GM23248 (cell line): Measurements from ENCODE around the gene STK40. TPM values are rescaled to one million over a fixed set of nuclear protein-coding genes. Genes with fewer than 3 reads are reported as not detected.

Experiments used
- DNase-seq: peaks from one replicate; pipeline ENCODE4 v3.0.0-alpha.2; 2015
- H2AFZ ChIP-seq: fragments of 200-600 bp; sonication (generic); 2 replicates; pipeline ENCODE4 v1.6.1; 2016; ENCODE audit warnings: antibody characterized with exemption
- H3F3A ChIP-seq: fragments of 200-600 bp; sonication (generic); 2 replicates; pipeline ENCODE4 v1.6.1; 2016; ENCODE audit warnings: mild to moderate bottlenecking, antibody characterized with exemption, mixed run types; ENCODE audit not compliant: insufficient read depth
- H3K27ac ChIP-seq: fragments of 200-600 bp; sonication (generic); 2 replicates; pipeline ENCODE4 v1.5.1; 2016; ENCODE audit warnings: mild to moderate bottlenecking
- H3K27me3 ChIP-seq: fragments of 200-600 bp; sonication (generic); replicated peaks from 2 replicates; pipeline ENCODE4 v1.6.1; 2016; ENCODE audit warnings: mild to moderate bottlenecking; ENCODE audit not compliant: insufficient read depth
- H3K36me3 ChIP-seq: fragments of 200-600 bp; sonication (generic); 2 replicates; pipeline ENCODE4 v1.6.1; 2016; ENCODE audit warnings: low read depth, mild to moderate bottlenecking
- H3K4me1 ChIP-seq: fragments of 200-600 bp; sonication (generic); 2 replicates; pipeline ENCODE4 v1.6.1; 2016; ENCODE audit warnings: mild to moderate bottlenecking; ENCODE audit not compliant: insufficient read depth
- H3K4me2 ChIP-seq: fragments of 200-600 bp; sonication (generic); one replicate; pipeline ENCODE4 v1.6.1; 2016; ENCODE audit warnings: mild to moderate bottlenecking; ENCODE audit not compliant: unreplicated experiment
- H3K4me3 ChIP-seq: fragments of 200-600 bp; sonication (generic); 2 replicates; pipeline ENCODE4 v1.5.1; 2016; ENCODE audit warnings: mild to moderate bottlenecking
- H3K79me2 ChIP-seq: fragments of 200-600 bp; sonication (generic); 2 replicates; pipeline ENCODE4 v1.6.1; 2016; ENCODE audit warnings: mild to moderate bottlenecking; ENCODE audit not compliant: insufficient read depth
- H3K9ac ChIP-seq: fragments of 200-600 bp; sonication (generic); 2 replicates; pipeline ENCODE4 v1.6.1; 2016; ENCODE audit warnings: mild to moderate bottlenecking
- H3K9me2 ChIP-seq: fragments of 200-600 bp; sonication (generic); 2 replicates; pipeline ENCODE4 v1.6.1; 2016; ENCODE audit warnings: mixed run types, mild to moderate bottlenecking, moderate library complexity; ENCODE audit not compliant: insufficient read depth
- H3K9me3 ChIP-seq: fragments of 200-600 bp; sonication (generic); one replicate; pipeline ENCODE4 v1.6.1; 2017; ENCODE audit warnings: low read depth
- H4K20me1 ChIP-seq: fragments of 200-600 bp; sonication (generic); 2 replicates; pipeline ENCODE4 v1.6.0; 2016; ENCODE audit not compliant: insufficient read depth
- EZH2 ChIP-seq: fragments of 200-600 bp; sonication (generic); IDR thresholded peaks from 2 replicates; pipeline ENCODE4 v1.6.1; 2018; ENCODE audit warnings: antibody characterized with exemption, mild to moderate bottlenecking; ENCODE audit not compliant: insufficient read depth, poor library complexity, severe bottlenecking
- EZH2phosphoT487 ChIP-seq: fragments of 200-600 bp; sonication (generic); IDR thresholded peaks from 2 replicates; pipeline ENCODE4 v1.6.1; 2018; ENCODE audit warnings: antibody characterized with exemption, moderate library complexity, mild to moderate bottlenecking, low read depth; ENCODE audit not compliant: insufficient read depth
- WGBS, 2 experiments: methylation state at CpG; one replicate each; pipeline ENCODE4 v1.1.6; 2015 to 2017; ENCODE audit warnings: low lambda C conversion rate in 2 of 2, low coverage in 1 of 2; ENCODE audit errors: missing lambda C conversion rate in 2 of 2; 5-methylcytosine and 5-hydroxymethylcytosine counted together
- in situ Hi-C: fragments of 300-500 bp; cut with MboI; formaldehyde crosslinking; loops from 2 replicates; pipeline ENCODE4 v1.15.0; 2020
- polyA plus RNA-seq: library from polyadenylated mRNA; unstranded; fragments of >200 nt; fragmentation: Nextera tagmentation; extraction: Ambion mirVana; gene quantifications from 2 replicates; pipeline ENCODE4 v1.2.1, GENCODE V29; 2016
- total RNA-seq: library from RNA; depleted of rRNA; stranded (reverse); fragments of >200 nt; shearing (Covaris generic); gene quantifications from 2 replicates; pipeline ENCODE4 v1.2.3, GENCODE V29; 2014

STK40 gene
- total and polyA plus RNA-seq, 2 experiments from 2014 or later: 11.1 to 16.2 TPM

DNA sequence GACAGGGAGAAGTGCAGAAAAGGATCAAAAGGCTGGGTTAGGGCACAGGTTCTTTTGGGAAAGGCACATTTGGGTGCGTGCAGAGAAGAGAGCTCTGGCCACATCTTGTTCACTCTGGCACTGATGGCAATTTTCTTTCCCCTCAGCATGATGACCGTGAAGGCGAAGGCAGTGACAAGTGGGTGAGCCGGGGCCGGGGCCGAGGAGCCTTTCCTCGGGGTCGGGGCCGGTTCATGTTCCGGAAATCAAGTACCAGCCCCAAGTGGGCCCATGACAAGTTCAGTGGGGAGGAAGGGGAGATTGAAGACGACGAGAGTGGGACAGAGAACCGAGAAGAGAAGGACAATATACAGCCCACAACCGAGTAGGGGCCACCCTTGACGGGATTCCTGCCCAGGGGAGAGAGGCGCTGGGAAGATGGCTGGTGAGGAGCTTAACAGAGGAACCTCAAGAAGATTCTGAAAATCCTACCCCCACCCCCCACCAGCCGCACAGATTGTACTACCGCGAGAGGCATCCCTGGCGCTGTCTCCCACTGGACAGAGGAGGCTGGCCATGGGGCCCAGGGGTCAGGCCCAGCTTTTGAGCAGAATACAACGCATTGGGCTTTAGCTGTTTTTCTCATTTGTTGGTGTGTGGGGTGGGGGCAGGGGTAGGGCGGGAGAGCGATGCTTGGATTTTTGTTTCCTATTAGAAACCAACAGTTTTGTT is 81.9 kb downstream of the STK40 start:
- WGBS, 2 experiments: 89 to 94% methylated on average over 23 of the region's 23 CpGs
- Histone ChIP-seq H3K9me2 (no peaks in the 10 kb centered on the region), H3K9ac (no peak overlapping the region), H3K27me3 (no peaks in the 10 kb centered on the region), H3K4me3 (no peak overlapping the region), H3K79me2 (peaks cover 48% of the 10 kb centered on the region), H3F3A (peaks cover 43% of the 10 kb centered on the region), H3K4me1 (peaks cover 18% of the 10 kb centered on the region), H3K9me3 (no peaks in the 10 kb centered on the region), H3K4me2 (no peak overlapping the region), H4K20me1 (no peaks in the 10 kb centered on the region; the same call in 1 of the 2 replicates), H3K27ac (no peak overlapping the region), H3K36me3 (peaks cover 30% of the 10 kb centered on the region), H2AFZ (no peak overlapping the region)
- DNase-seq: no peak
- TF ChIP-seq EZH2phosphoT487 (no peak), EZH2 (no peak)
- in situ Hi-C loops: no loop called here

GRCh38 chr1:36303244-36303643 is 82.5 kb downstream of the STK40 start:
- Histone ChIP-seq H2AFZ (no peak overlapping the region), H3K4me3 (no peak overlapping the region), H3K4me2 (no peak overlapping the region), H3K79me2 (peaks cover 51% of the 10 kb centered on the region), H3K9me2 (no peaks in the 10 kb centered on the region), H3K9me3 (no peaks in the 10 kb centered on the region), H3K27me3 (no peaks in the 10 kb centered on the region), H4K20me1 (no peaks in the 10 kb centered on the region; the same call in 1 of the 2 replicates), H3K27ac (no peak overlapping the region), H3K9ac (no peak overlapping the region), H3F3A (peaks cover 47% of the 10 kb centered on the region), H3K36me3 (peaks cover 30% of the 10 kb centered on the region), H3K4me1 (peaks cover 18% of the 10 kb centered on the region)
- no peak for TF ChIP-seq EZH2phosphoT487
- TF ChIP-seq EZH2: no peak
- in situ Hi-C loops: no loop called here
- 61 to 72% methylated on average over 5 of the region's 5 CpGs for WGBS, 2 experiments
- DNase-seq: no peak

DNA sequence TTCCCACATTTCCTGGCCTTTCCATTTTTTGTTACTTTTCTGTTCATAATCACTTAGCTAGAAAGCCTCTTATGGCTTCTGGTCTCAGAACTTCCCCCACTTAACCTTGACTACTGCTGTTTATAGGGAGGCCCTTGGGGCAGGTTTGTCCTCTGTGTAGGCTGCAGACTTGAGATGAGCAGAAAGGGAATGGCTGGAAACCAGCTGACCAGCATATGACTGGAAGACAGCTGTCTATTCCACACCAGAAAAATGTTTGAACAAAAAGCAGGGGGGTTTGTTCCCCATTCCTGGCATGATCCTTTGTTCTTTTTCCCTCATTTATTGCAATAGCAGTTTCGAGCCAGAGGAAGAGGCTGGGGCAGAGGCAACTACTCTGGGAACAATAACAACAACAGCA is 84.5 kb downstream of the STK40 start:
- H4K20me1 ChIP-seq: no peaks in the 10 kb centered on the region; the same call in 1 of the 2 replicates
- no peak for DNase-seq
- H3K4me2 ChIP-seq: no peak overlapping the region
- H3K79me2 ChIP-seq: peaks cover 56% of the 10 kb centered on the region
- H3K9me3 ChIP-seq: no peaks in the 10 kb centered on the region
- H2AFZ ChIP-seq: no peak overlapping the region
- no peak overlapping the region for H3K9ac ChIP-seq
- peaks cover 47% of the 10 kb centered on the region for H3K36me3 ChIP-seq
- H3K4me1 ChIP-seq: peaks cover 13% of the 10 kb centered on the region
- H3F3A ChIP-seq: peaks cover 57% of the 10 kb centered on the region
- H3K27ac ChIP-seq: no peak overlapping the region
- in situ Hi-C loops: no loop called here
- H3K9me2 ChIP-seq: no peaks in the 10 kb centered on the region
- no peaks in the 10 kb centered on the region for H3K27me3 ChIP-seq
- WGBS, 2 experiments: 14 to 21% methylated on average over 1 of the region's 1 CpG
- TF ChIP-seq EZH2phosphoT487: no peak
- TF ChIP-seq EZH2: no peak
- H3K4me3 ChIP-seq: no peak overlapping the region

GRCh38 chr1:36300526-36300925 is 85.2 kb downstream of the STK40 start:
- WGBS, 2 experiments: 80 to 90% methylated on average over 1 of the region's 1 CpG
- peaks cover 50% of the 10 kb centered on the region for H3K36me3 ChIP-seq
- peaks cover 60% of the 10 kb centered on the region for H3K79me2 ChIP-seq
- H3K27me3 ChIP-seq: no peaks in the 10 kb centered on the region
- no peaks in the 10 kb centered on the region for H3K9me2 ChIP-seq
- H3K9ac ChIP-seq: 0 out of 2 replicates have a peak overlapping the region, but pooled peaks have one; percentile 14
- no peak overlapping the region for H3K4me3 ChIP-seq
- peaks cover 54% of the 10 kb centered on the region for H3F3A ChIP-seq
- in situ Hi-C loops: no loop called here
- DNase-seq: peak; percentile 36
- peaks cover 13% of the 10 kb centered on the region for H3K4me1 ChIP-seq
- H2AFZ ChIP-seq: no peak overlapping the region
- peak overlapping the region; percentile 61 for H3K27ac ChIP-seq
- H3K9me3 ChIP-seq: no peaks in the 10 kb centered on the region
- TF ChIP-seq EZH2: no peak
- H4K20me1 ChIP-seq: no peaks in the 10 kb centered on the region; the same call in 1 of the 2 replicates
- H3K4me2 ChIP-seq: no peak overlapping the region
